ENCODE data around the gene TMEM205.
"Not testable (repeated sequence)": the region's sequence is repeated elsewhere in the genome, so short reads cannot be mapped to it uniquely, and the experiment has no call there.

The TMEM205 gene

GRCh38 chr19:11337080-11337479 lies 9.0 kb downstream of the TMEM205 start:
- peaks cover 4% of the 10 kb centered on the region; the same call in 1 of the 2 replicates for H3K9me3 ChIP-seq (ENCODE audit: control insufficient read depth, insufficient read depth, low read depth, low read length)
- peaks cover 7% of the 10 kb centered on the region; the same call in 1 of the 2 replicates for H3K4me1 ChIP-seq (ENCODE audit: control insufficient read depth, insufficient read depth, low read length)
- H3K27ac ChIP-seq (ENCODE audit: low read depth, low read length), result no peak overlapping the region
- H3K27me3 ChIP-seq (ENCODE audit: control insufficient read depth, insufficient read depth, low read length), result no peaks in the 10 kb centered on the region
- no peak overlapping the region for H3K4me3 ChIP-seq (ENCODE audit: low read depth, low read length)
- peaks cover 21% of the 10 kb centered on the region for H3K36me3 ChIP-seq (ENCODE audit: control insufficient read depth, insufficient read depth, low read length)
- no peak overlapping the region for H3K9ac ChIP-seq (ENCODE audit: low read length)

- Histone ChIP-seq H3K4me1 (ENCODE audit: control insufficient read depth, insufficient read depth, low read length) (peaks cover 7% of the 10 kb centered on the region; the same call in 1 of the 2 replicates), H3K9ac (ENCODE audit: low read length) (no peak overlapping the region), H3K27me3 (ENCODE audit: control insufficient read depth, insufficient read depth, low read length) (no peaks in the 10 kb centered on the region), H3K4me3 (ENCODE audit: low read depth, low read length) (no peak overlapping the region), H3K27ac (ENCODE audit: low read depth, low read length) (no peak overlapping the region), H3K36me3 (ENCODE audit: control insufficient read depth, insufficient read depth, low read length) (peaks cover 16% of the 10 kb centered on the region), H3K9me3 (ENCODE audit: control insufficient read depth, insufficient read depth, low read depth, low read length) (no peaks in the 10 kb centered on the region)
Measured at GRCh38 chr19:11335449-11336146, 10.5 kb downstream of the TMEM205 start.

GRCh38 chr19:11333838-11334237 lies 12.2 kb downstream of the TMEM205 start:
- not testable (repeated sequence) for H3K27ac ChIP-seq (ENCODE audit: low read depth, low read length); H3K9ac ChIP-seq (ENCODE audit: low read length); H3K27me3 ChIP-seq (ENCODE audit: control insufficient read depth, insufficient read depth, low read length); H3K9me3 ChIP-seq (ENCODE audit: control insufficient read depth, insufficient read depth, low read depth, low read length); H3K4me3 ChIP-seq (ENCODE audit: low read depth, low read length); H3K4me1 ChIP-seq (ENCODE audit: control insufficient read depth, insufficient read depth, low read length)
- H3K36me3 ChIP-seq (ENCODE audit: control insufficient read depth, insufficient read depth, low read length), result peaks cover 16% of the 10 kb centered on the region

GRCh38 chr19:11332822-11333221 lies 13.2 kb downstream of the TMEM205 start:
- Histone ChIP-seq H3K27ac (ENCODE audit: low read depth, low read length) (no peak overlapping the region), H3K27me3 (ENCODE audit: control insufficient read depth, insufficient read depth, low read length) (no peaks in the 10 kb centered on the region), H3K9ac (ENCODE audit: low read length) (no peak overlapping the region), H3K9me3 (ENCODE audit: control insufficient read depth, insufficient read depth, low read depth, low read length) (no peaks in the 10 kb centered on the region), H3K4me3 (ENCODE audit: low read depth, low read length) (no peak overlapping the region), H3K4me1 (ENCODE audit: control insufficient read depth, insufficient read depth, low read length) (no peaks in the 10 kb centered on the region), H3K36me3 (ENCODE audit: control insufficient read depth, insufficient read depth, low read length) (peaks cover 16% of the 10 kb centered on the region)

- H3K4me1 ChIP-seq (ENCODE audit: control insufficient read depth, insufficient read depth, low read length), result no peaks in the 10 kb centered on the region
- H3K4me3 ChIP-seq (ENCODE audit: low read depth, low read length), result no peak overlapping the region
- H3K36me3 ChIP-seq (ENCODE audit: control insufficient read depth, insufficient read depth, low read length), result peaks cover 14% of the 10 kb centered on the region
- no peak overlapping the region for H3K27ac ChIP-seq (ENCODE audit: low read depth, low read length)
- H3K9ac ChIP-seq (ENCODE audit: low read length), result no peak overlapping the region
- H3K9me3 ChIP-seq (ENCODE audit: control insufficient read depth, insufficient read depth, low read depth, low read length), result no peaks in the 10 kb centered on the region
- H3K27me3 ChIP-seq (ENCODE audit: control insufficient read depth, insufficient read depth, low read length), result no peaks in the 10 kb centered on the region
Measured at GRCh38 chr19:11331502-11331901, 14.6 kb downstream of the TMEM205 start.

GRCh38 chr19:11330127-11330526 lies 15.9 kb downstream of the TMEM205 start:
- no peak overlapping the region for H3K9ac ChIP-seq (ENCODE audit: low read length)
- no peak overlapping the region for H3K4me3 ChIP-seq (ENCODE audit: low read depth, low read length)
- peaks cover 7% of the 10 kb centered on the region for H3K36me3 ChIP-seq (ENCODE audit: control insufficient read depth, insufficient read depth, low read length)

GRCh38 chr19:11325544-11325943 lies 20.5 kb downstream of the TMEM205 start:
- Histone ChIP-seq H3K4me3 (ENCODE audit: low read depth, low read length) (no peak overlapping the region), H3K27me3 (ENCODE audit: control insufficient read depth, insufficient read depth, low read length) (no peaks in the 10 kb centered on the region), H3K4me1 (ENCODE audit: control insufficient read depth, insufficient read depth, low read length) (peaks cover 7% of the 10 kb centered on the region; the same call in 1 of the 2 replicates), H3K9ac (ENCODE audit: low read length) (no peak overlapping the region), H3K36me3 (ENCODE audit: control insufficient read depth, insufficient read depth, low read length) (peaks cover 6% of the 10 kb centered on the region; the same call in 1 of the 2 replicates), H3K27ac (ENCODE audit: low read depth, low read length) (no peak overlapping the region), H3K9me3 (ENCODE audit: control insufficient read depth, insufficient read depth, low read depth, low read length) (no peaks in the 10 kb centered on the region)

More at GRCh38 chr19:11330127-11330526, 15.9 kb downstream of the TMEM205 start:
- H3K4me1 ChIP-seq (ENCODE audit: control insufficient read depth, insufficient read depth, low read length), result no peaks in the 10 kb centered on the region
- no peak overlapping the region for H3K27ac ChIP-seq (ENCODE audit: low read depth, low read length)
- no peaks in the 10 kb centered on the region for H3K27me3 ChIP-seq (ENCODE audit: control insufficient read depth, insufficient read depth, low read length)
- H3K9me3 ChIP-seq (ENCODE audit: control insufficient read depth, insufficient read depth, low read depth, low read length), result no peaks in the 10 kb centered on the region

- no peak overlapping the region for H3K9ac ChIP-seq (ENCODE audit: low read length)
- no peaks in the 10 kb centered on the region for H3K9me3 ChIP-seq (ENCODE audit: control insufficient read depth, insufficient read depth, low read depth, low read length)
- H3K4me3 ChIP-seq (ENCODE audit: low read depth, low read length), result no peak overlapping the region
- no peaks in the 10 kb centered on the region for H3K27me3 ChIP-seq (ENCODE audit: control insufficient read depth, insufficient read depth, low read length)
- peaks cover 6% of the 10 kb centered on the region; the same call in 1 of the 2 replicates for H3K36me3 ChIP-seq (ENCODE audit: control insufficient read depth, insufficient read depth, low read length)
- no peak overlapping the region for H3K27ac ChIP-seq (ENCODE audit: low read depth, low read length)
- peaks cover 7% of the 10 kb centered on the region; the same call in 1 of the 2 replicates for H3K4me1 ChIP-seq (ENCODE audit: control insufficient read depth, insufficient read depth, low read length)
Measured at GRCh38 chr19:11324748-11325389, 21.2 kb downstream of the TMEM205 start.

- Histone ChIP-seq H3K27me3 (ENCODE audit: control insufficient read depth, insufficient read depth, low read length) (no peaks in the 10 kb centered on the region), H3K4me3 (ENCODE audit: low read depth, low read length) (no peak overlapping the region), H3K27ac (ENCODE audit: low read depth, low read length) (no peak overlapping the region), H3K9me3 (ENCODE audit: control insufficient read depth, insufficient read depth, low read depth, low read length) (no peaks in the 10 kb centered on the region), H3K36me3 (ENCODE audit: control insufficient read depth, insufficient read depth, low read length) (peaks cover 6% of the 10 kb centered on the region; the same call in 1 of the 2 replicates), H3K4me1 (ENCODE audit: control insufficient read depth, insufficient read depth, low read length) (peaks cover 7% of the 10 kb centered on the region; the same call in 1 of the 2 replicates), H3K9ac (ENCODE audit: low read length) (no peak overlapping the region)
Measured at GRCh38 chr19:11324079-11324661, 21.9 kb downstream of the TMEM205 start.

- Histone ChIP-seq H3K4me3 (ENCODE audit: low read depth, low read length) (no peak overlapping the region), H3K27ac (ENCODE audit: low read depth, low read length) (no peak overlapping the region), H3K9me3 (ENCODE audit: control insufficient read depth, insufficient read depth, low read depth, low read length) (no peaks in the 10 kb centered on the region), H3K36me3 (ENCODE audit: control insufficient read depth, insufficient read depth, low read length) (peaks cover 6% of the 10 kb centered on the region; the same call in 1 of the 2 replicates), H3K9ac (ENCODE audit: low read length) (no peak overlapping the region), H3K27me3 (ENCODE audit: control insufficient read depth, insufficient read depth, low read length) (no peaks in the 10 kb centered on the region), H3K4me1 (ENCODE audit: control insufficient read depth, insufficient read depth, low read length) (peaks cover 7% of the 10 kb centered on the region; the same call in 1 of the 2 replicates)
Measured at GRCh38 chr19:11323601-11324078, 22.4 kb downstream of the TMEM205 start.
